PFSK-1 (cell line): ENCODE results near the gene CYP26A1.

ENCODE experiments used
- FOXP2 ChIP-seq: optimal IDR thresholded peaks from 2 replicates; pipeline ENCODE3; 2011; ENCODE audit warnings: borderline replicate concordance, control low read depth, inconsistent platforms; ENCODE audit not compliant: insufficient read depth; ENCODE audit errors: extremely low read length, extremely low read depth
- POLR2AphosphoS5 ChIP-seq: IDR thresholded peaks from 2 replicates; pipeline ENCODE4 v1.6.1; 2012; ENCODE audit warnings: low read depth, mild to moderate bottlenecking, control low read depth, low read length, moderate library complexity
- SIN3A ChIP-seq: IDR thresholded peaks from 2 replicates; pipeline ENCODE4 v1.6.1; 2012; ENCODE audit warnings: mild to moderate bottlenecking, low read length, moderate library complexity, borderline replicate concordance; ENCODE audit not compliant: insufficient read depth
- TAF1 ChIP-seq: IDR thresholded peaks from 2 replicates; pipeline ENCODE4 v1.6.1; 2012; ENCODE audit warnings: low read length, control low read depth, borderline replicate concordance; ENCODE audit not compliant: insufficient read depth
- TF ChIP-seq, protein P1 (sequence below), 2 experiments: IDR thresholded peaks; 2 replicates each; pipeline versions ENCODE4 v1.6.1 to v1.8.0; 2011 to 2012; ENCODE audit warnings: low read depth in 2 of 2, low read length in 2 of 2, control low read depth in 1 of 2, inconsistent platforms in 1 of 2, mild to moderate bottlenecking in 1 of 2, moderate library complexity in 1 of 2; ENCODE audit not compliant: insufficient read depth in 1 of 2

Gene CYP26A1

DNA sequence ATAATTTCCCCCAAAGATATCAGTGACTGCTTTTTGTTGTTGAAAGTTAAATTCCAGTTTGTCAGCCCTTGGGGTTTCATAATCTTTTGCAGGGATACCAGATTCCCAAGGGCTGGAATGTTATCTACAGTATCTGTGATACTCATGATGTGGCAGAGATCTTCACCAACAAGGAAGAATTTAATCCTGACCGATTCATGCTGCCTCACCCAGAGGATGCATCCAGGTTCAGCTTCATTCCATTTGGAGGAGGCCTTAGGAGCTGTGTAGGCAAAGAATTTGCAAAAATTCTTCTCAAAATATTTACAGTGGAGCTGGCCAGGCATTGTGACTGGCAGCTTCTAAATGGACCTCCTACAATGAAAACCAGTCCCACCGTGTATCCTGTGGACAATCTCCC is 3.2 kb downstream of the CYP26A1 start:
- TF ChIP-seq SIN3A (no peak), TAF1 (no peak), FOXP2 (no peak), POLR2AphosphoS5 (no peak)
- TF ChIP-seq, protein P1, sequence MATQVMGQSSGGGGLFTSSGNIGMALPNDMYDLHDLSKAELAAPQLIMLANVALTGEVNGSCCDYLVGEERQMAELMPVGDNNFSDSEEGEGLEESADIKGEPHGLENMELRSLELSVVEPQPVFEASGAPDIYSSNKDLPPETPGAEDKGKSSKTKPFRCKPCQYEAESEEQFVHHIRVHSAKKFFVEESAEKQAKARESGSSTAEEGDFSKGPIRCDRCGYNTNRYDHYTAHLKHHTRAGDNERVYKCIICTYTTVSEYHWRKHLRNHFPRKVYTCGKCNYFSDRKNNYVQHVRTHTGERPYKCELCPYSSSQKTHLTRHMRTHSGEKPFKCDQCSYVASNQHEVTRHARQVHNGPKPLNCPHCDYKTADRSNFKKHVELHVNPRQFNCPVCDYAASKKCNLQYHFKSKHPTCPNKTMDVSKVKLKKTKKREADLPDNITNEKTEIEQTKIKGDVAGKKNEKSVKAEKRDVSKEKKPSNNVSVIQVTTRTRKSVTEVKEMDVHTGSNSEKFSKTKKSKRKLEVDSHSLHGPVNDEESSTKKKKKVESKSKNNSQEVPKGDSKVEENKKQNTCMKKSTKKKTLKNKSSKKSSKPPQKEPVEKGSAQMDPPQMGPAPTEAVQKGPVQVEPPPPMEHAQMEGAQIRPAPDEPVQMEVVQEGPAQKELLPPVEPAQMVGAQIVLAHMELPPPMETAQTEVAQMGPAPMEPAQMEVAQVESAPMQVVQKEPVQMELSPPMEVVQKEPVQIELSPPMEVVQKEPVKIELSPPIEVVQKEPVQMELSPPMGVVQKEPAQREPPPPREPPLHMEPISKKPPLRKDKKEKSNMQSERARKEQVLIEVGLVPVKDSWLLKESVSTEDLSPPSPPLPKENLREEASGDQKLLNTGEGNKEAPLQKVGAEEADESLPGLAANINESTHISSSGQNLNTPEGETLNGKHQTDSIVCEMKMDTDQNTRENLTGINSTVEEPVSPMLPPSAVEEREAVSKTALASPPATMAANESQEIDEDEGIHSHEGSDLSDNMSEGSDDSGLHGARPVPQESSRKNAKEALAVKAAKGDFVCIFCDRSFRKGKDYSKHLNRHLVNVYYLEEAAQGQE (IDR thresholded peaks at IDR 0.05; ENCODE audit: insufficient read depth in 1 of 2, low read depth in 2 of 2, low read length in 2 of 2) = no peak

DNA sequence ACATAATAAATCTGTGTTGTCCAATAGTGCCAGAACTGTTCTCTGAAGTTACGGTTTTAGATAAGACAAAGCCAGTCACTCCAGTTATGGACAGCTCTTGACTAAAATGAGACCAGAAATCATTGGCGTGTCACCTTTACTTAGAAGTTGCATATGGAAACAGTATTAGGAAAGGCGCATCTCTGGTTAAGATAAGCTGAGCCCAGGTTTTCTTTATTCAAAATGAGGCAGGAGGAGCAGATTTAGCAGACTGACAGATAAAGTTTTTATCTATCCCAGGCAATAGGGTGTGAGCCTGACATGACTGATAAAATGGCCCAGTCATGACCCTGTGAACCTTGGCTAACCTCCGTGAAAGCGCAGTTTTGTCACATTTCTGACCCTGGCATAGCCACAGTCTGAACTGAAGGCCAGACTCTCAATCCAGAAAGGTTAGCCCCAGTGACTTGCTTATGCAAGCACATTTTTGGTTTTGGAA is 4.2 kb downstream of the CYP26A1 start:
- TF ChIP-seq, protein P1 (IDR thresholded peaks at IDR 0.05; ENCODE audit: insufficient read depth in 1 of 2, low read depth in 2 of 2, low read length in 2 of 2) = no peak
- TF ChIP-seq FOXP2 = no peak
- TF ChIP-seq TAF1 = no peak
- no peak for TF ChIP-seq POLR2AphosphoS5
- no peak for TF ChIP-seq SIN3A

DNA sequence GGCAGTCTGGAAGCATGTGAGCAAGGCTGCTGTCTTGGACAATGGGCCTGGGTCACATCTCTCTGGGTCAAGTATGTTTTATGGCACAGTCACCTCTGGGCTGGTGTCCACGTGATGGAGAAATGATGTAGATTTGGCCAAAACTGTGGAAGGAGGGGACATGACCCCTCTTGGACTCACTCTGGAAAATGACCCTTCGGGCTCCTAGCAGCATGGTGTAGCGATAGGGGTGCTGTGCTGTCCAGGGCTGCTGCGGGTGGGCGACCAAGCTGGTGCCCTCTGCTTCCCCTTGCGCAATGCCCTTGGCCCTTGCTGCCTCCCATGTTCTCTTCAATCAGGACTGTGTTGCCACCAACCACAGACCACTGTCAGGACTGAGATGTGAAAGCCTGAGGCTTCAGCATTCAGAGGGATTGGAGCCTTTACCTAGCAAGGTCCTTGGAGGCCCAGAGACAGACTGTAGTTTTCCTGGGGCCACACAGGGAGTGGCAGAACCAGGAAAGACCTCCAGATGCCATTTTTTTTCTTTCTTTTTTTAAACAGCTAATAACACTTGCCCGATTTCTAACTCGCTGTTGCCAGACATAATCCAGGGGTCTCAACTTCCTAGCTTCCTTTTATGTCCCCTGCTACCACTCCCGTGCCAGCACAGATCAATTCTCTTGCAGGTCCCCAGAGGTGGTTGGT is 6.1 kb downstream of the CYP26A1 start:
- TF ChIP-seq TAF1 (no peak), SIN3A (no peak), FOXP2 (no peak), POLR2AphosphoS5 (no peak)
- TF ChIP-seq, protein P1 (IDR thresholded peaks at IDR 0.05; ENCODE audit: insufficient read depth in 1 of 2, low read depth in 2 of 2, low read length in 2 of 2) = no peak

DNA sequence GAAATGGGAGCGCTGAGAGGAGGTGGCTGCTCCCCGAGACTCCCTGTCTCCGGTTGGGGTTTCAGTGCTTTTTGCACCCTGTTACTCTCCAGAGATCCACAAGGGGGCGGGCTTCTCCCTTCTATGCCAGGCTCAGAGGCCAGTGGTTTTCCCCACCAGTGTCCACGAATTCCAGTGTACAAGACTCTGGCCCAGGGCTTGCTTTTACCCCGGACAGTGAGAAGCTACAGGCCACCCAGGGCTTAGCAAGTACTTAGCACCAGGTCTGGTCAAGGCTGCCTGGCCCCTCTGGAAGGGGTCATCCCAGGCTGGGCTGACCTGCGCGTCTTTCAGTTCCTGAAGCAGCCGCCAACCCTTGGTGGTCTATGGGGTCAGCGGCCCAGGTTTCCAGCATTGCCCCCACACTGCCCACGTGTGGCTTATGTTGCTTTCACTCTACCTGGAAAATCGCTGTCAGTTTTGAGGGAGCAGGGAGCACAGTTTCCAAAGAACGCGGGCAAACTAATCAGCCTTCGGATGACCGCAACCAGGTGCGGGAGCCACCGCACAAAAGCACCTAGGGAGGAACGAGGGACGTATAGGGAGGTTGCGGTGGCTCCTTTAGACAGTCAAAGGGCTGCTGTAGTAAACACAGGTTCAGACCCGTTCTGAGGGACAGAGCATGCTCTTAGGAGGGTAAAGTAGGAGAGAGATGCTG is 6.8 kb downstream of the CYP26A1 start:
- TF ChIP-seq FOXP2 = no peak
- no peak for TF ChIP-seq TAF1
- TF ChIP-seq SIN3A = no peak
- TF ChIP-seq POLR2AphosphoS5 = no peak
- TF ChIP-seq, protein P1 (IDR thresholded peaks at IDR 0.05; ENCODE audit: insufficient read depth in 1 of 2, low read depth in 2 of 2, low read length in 2 of 2) = no peak

DNA sequence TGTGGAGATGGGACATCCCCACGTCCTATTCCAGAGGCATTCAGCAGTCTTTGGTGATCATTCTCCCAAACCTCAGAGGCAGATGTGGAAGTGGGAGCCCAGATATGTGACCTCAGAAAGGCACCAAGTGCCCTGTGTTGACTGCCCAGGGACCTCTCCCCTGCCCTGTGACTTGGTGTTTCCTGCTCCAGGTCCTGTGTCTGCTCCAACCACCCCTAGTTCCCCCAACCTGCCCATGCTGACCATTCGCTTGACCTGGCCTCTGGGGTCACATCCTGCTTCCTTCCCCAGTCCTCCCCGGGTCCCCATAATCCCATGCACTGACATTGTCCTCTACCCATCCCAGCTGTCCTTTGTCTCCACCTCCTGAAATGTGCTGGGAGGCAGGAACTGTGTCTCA is 7.6 kb downstream of the CYP26A1 start:
- TF ChIP-seq TAF1 (no peak), FOXP2 (no peak), SIN3A (no peak)
- TF ChIP-seq, protein P1 (IDR thresholded peaks at IDR 0.05; ENCODE audit: insufficient read depth in 1 of 2, low read depth in 2 of 2, low read length in 2 of 2) = no peak
